Urinary bladder (tissue), 4 donors: ENCODE results near the gene CDA. TPM values are rescaled to one million over a fixed set of nuclear protein-coding genes. Genes with fewer than 3 reads are reported as not detected.

Experiments
- DNase-seq: peaks from one replicate; pipeline ENCODE4 v3.0.0-alpha.2; 2015; ENCODE audit errors: extremely low spot score
- H3K27ac ChIP-seq: one replicate; pipeline ENCODE4 v1.5.1; 2013; ENCODE audit warnings: low read depth, mild to moderate bottlenecking, moderate library complexity
- H3K36me3 ChIP-seq: one replicate; pipeline ENCODE4 v1.6.1; 2013; ENCODE audit warnings: mild to moderate bottlenecking, moderate library complexity; ENCODE audit not compliant: insufficient read depth
- H3K4me1 ChIP-seq: one replicate; pipeline ENCODE4 v1.6.1; 2013; ENCODE audit warnings: mild to moderate bottlenecking, moderate library complexity; ENCODE audit not compliant: insufficient read depth
- H3K4me3 ChIP-seq: one replicate; pipeline ENCODE4 v1.5.1; 2013; ENCODE audit warnings: low read depth, low read length
- WGBS: extraction: QIAGEN DNeasy Blood & Tissue Kit; methylation state at CpG from one replicate; pipeline ENCODE4 v1.1.7; 2013; 5-methylcytosine and 5-hydroxymethylcytosine counted together
- polyA plus RNA-seq: library from polyadenylated mRNA; stranded (reverse); fragments of 200-250 nt; gene quantifications from one replicate; pipeline ENCODE4 v1.2.3, GENCODE V29; 2013
- total RNA-seq: library from RNA; depleted of rRNA; stranded (reverse); fragments of >200 nt; gene quantifications from one replicate; pipeline ENCODE4 v1.2.3, GENCODE V29; 2014
- donor health status: healthy with polysubstance abuse.
- donor health status: healthy.

The CDA gene
- total and polyA plus RNA-seq, 2 donors = 0.53 to 5.1 TPM

GRCh38 chr1:20615946-20616846 is 27.3 kb downstream of the CDA start:
- WGBS = 44% methylated on average over 20 of the region's 20 CpGs
- DNase-seq = no peak
- Histone ChIP-seq H3K36me3 (no peaks in the 10 kb centered on the region), H3K27ac (no peak overlapping the region), H3K4me3 (no peak overlapping the region), H3K4me1 (no peaks in the 10 kb centered on the region)

DNA sequence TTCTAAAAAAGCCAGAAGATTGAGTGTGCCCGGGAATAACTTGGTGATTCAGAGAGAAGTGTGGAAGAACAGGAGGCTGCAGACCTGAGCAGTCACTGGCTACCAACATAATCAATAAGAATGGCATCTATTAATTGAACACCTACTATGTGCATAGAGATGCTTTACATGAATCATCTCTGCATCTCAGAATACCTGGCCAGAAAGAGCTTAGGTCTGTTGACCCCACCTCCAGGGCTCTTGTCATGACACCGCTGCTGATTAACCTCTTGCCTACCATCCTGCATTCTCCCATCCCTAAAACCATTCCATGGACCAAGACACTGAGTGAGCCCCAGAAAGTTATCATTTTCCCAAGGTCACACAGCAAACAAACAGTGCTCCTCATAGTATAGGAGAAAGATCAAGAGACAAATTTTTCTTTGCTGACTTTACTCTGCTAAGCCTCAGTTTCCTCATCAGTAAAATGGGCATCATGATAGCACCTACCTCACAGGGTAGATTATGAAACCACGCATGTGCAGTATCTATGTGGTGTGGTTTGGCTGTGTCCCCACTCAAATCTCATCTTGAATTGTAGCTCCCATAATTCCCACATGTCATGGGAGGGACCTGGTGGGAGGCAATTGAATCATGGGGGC is 28.1 kb downstream of the CDA start:
- no peak overlapping the region for H3K27ac ChIP-seq
- no peaks in the 10 kb centered on the region for H3K36me3 ChIP-seq
- H3K4me1 ChIP-seq = no peaks in the 10 kb centered on the region
- H3K4me3 ChIP-seq = no peak overlapping the region
- DNase-seq = no peak
- 73% methylated on average over 3 of the region's 3 CpGs for WGBS

- H3K36me3 ChIP-seq = no peaks in the 10 kb centered on the region
- no peak for DNase-seq
- H3K27ac ChIP-seq = no peak overlapping the region
- no peak overlapping the region for H3K4me3 ChIP-seq
- H3K4me1 ChIP-seq = no peaks in the 10 kb centered on the region
- WGBS = 62% methylated on average over 4 of the region's 4 CpGs
Observed at GRCh38 chr1:20618550-20618949, 29.7 kb downstream of the CDA start.

GRCh38 chr1:20619999-20620398 is 31.1 kb downstream of the CDA start:
- 84% methylated on average over 1 of the region's 1 CpG for WGBS
- DNase-seq = no peak
- Histone ChIP-seq H3K4me1 (no peaks in the 10 kb centered on the region), H3K4me3 (no peak overlapping the region), H3K36me3 (no peaks in the 10 kb centered on the region), H3K27ac (no peak overlapping the region)

- Histone ChIP-seq H3K27ac (no peak overlapping the region), H3K36me3 (no peaks in the 10 kb centered on the region), H3K4me3 (no peak overlapping the region), H3K4me1 (no peaks in the 10 kb centered on the region)
- DNase-seq = no peak
- WGBS = 74% methylated on average over 6 of the region's 6 CpGs
Observed at GRCh38 chr1:20621012-20621411, 32.1 kb downstream of the CDA start.

GRCh38 chr1:20624709-20625108 is 35.8 kb downstream of the CDA start:
- H3K4me1 ChIP-seq = no peaks in the 10 kb centered on the region
- no peak overlapping the region for H3K27ac ChIP-seq
- no peak for DNase-seq
- 82% methylated on average over 1 of the region's 1 CpG for WGBS
- no peaks in the 10 kb centered on the region for H3K36me3 ChIP-seq
- no peak overlapping the region for H3K4me3 ChIP-seq

GRCh38 chr1:20625176-20626097 is 36.5 kb downstream of the CDA start:
- WGBS = 73% methylated on average over 3 of the region's 3 CpGs
- Histone ChIP-seq H3K4me3 (no peak overlapping the region), H3K4me1 (no peaks in the 10 kb centered on the region), H3K36me3 (no peaks in the 10 kb centered on the region), H3K27ac (no peak overlapping the region)
- no peak for DNase-seq

DNA sequence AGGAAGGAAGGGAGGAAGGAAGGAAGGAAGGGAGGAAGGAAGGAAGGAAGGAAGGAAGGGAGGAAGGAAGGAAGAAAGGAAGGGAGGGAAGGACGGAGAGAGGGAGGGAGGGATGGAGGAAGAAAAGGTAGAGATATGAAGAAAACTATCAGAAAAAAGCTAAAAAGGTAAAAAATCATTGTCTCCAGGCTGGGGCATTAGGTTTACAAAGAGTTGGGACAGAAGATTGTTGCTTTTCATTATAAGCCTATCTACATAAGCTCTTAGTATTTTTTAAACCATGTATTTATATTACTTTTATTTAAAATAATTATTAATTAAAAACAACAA is 37.2 kb downstream of the CDA start:
- H3K27ac ChIP-seq = no peak overlapping the region
- DNase-seq = no peak
- WGBS = 52% methylated on average over 1 of the region's 1 CpG

DNA sequence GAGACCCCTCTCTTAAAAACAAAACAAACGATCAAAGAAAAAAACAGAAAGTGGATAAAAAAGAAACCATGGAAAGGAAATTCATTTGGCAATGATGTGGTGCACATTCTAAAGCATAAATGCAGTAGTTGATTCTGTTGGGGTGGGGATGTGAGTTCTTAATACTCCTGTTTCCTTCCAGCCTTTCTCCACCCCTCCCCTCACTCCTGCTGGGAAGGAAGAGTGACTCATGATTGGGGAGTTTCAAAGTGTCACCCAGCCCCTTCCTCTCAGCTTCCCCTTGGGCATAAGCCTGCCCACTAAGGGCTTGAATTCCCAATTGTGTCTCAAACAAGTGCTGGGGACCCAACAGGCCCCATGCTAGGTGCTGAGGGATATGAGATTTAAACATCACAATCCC is 37.6 kb downstream of the CDA start:
- Histone ChIP-seq H3K27ac (no peak overlapping the region), H3K4me3 (no peak overlapping the region), H3K4me1 (no peaks in the 10 kb centered on the region), H3K36me3 (no peaks in the 10 kb centered on the region)
- no peak for DNase-seq
- 49% methylated on average over 1 of the region's 1 CpG for WGBS

More for the DNA sequence above, 37.2 kb downstream of the CDA start:
- no peaks in the 10 kb centered on the region for H3K36me3 ChIP-seq
- no peak overlapping the region for H3K4me3 ChIP-seq
- no peaks in the 10 kb centered on the region for H3K4me1 ChIP-seq

- 22% methylated on average over 4 of the region's 4 CpGs for WGBS
- no peak for DNase-seq
- H3K4me1 ChIP-seq = peaks cover 2% of the 10 kb centered on the region
- H3K4me3 ChIP-seq = no peak overlapping the region
- no peak overlapping the region for H3K27ac ChIP-seq
- no peaks in the 10 kb centered on the region for H3K36me3 ChIP-seq
Observed at GRCh38 chr1:20630729-20631128, 41.8 kb downstream of the CDA start.

GRCh38 chr1:20632386-20632785 is 43.5 kb downstream of the CDA start:
- WGBS = 80% methylated on average over 3 of the region's 3 CpGs
- no peaks in the 10 kb centered on the region for H3K36me3 ChIP-seq

DNA sequence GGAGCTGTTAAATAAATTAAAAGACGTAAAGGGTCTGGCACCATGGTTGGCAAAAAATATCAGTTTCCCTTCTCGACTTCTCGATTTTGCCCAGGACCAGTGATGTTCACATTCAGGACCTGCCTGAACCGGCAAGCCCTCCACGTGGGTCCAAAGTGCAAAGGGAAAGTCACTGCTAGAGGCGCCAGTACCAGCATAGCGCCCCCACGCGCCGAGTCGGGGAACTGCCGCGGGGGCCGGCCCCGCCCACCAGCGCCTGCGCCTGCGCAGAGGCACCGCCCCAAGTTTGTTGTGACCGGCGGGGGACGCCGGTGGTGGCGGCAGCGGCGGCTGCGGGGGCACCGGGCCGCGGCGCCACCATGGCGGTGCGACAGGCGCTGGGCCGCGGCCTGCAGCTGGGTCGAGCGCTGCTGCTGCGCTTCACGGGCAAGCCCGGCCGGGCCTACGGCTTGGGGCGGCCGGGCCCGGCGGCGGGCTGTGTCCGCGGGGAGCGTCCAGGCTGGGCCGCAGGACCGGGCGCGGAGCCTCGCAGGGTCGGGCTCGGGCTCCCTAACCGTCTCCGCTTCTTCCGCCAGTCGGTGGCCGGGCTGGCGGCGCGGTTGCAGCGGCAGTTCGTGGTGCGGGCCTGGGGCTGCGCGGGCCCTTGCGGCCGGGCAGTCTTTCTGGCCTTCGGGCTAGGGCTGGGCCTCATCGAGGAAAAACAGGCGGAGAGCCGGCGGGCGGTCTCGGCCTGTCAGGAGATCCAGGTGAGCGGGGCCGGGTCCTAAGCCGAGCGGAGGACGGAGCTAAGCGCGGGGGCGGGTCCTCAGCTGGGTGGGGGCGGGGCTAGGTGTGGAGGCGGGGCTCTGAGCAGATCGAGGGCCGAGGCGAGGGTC is 44.5 kb downstream of the CDA start, which contains the start of gene PINK1:
TSS of gene PINK1 (plus strand) at position 269 of the 875 bp plus-strand sequence. CDS start at position 360, 91 bp downstream.
- Histone ChIP-seq H3K4me1 (peaks cover 2% of the 10 kb centered on the region), H3K27ac (peak within 1 kb of the TSS; percentile 96), H3K36me3 (no peaks in the 10 kb centered on the region), H3K4me3 (peak within 1 kb of the TSS; percentile 98)
- peak; percentile 29 for DNase-seq
- WGBS = 1% methylated on average over 93 of the region's 93 CpGs

More at GRCh38 chr1:20632386-20632785, 43.5 kb downstream of the CDA start:
- DNase-seq = no peak
- peaks cover 2% of the 10 kb centered on the region for H3K4me1 ChIP-seq
- no peak overlapping the region for H3K27ac ChIP-seq
- no peak overlapping the region for H3K4me3 ChIP-seq
